Inferior parietal cortex (tissue), 1 donor: Measurements from ENCODE around the gene SCAP.

Experiments used
- DNase-seq: peaks from one replicate; pipeline ENCODE4 v3.0.0-alpha.2; 2016; ENCODE audit errors: extremely low spot score

The SCAP gene

DNA sequence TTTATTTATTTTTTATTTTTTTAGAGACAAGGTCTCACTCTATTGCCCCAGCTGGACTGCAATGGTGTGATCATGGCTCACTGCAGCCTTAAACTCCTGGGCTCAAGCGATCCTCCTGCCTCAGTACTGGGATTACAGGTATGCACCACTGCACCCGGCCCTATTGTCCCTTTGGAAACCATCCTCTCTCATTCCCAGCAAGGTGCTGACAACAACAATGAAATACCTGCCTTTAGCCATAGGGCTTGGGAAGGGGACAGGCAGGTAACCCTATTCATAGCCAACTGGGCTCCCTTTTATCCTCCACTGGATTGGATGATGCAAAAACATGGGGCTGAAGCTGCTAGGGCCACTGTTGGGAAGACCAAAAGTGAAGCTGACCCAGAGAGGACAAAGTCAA, 43.1 kb downstream of the SCAP start:
- no peak for DNase-seq

DNA sequence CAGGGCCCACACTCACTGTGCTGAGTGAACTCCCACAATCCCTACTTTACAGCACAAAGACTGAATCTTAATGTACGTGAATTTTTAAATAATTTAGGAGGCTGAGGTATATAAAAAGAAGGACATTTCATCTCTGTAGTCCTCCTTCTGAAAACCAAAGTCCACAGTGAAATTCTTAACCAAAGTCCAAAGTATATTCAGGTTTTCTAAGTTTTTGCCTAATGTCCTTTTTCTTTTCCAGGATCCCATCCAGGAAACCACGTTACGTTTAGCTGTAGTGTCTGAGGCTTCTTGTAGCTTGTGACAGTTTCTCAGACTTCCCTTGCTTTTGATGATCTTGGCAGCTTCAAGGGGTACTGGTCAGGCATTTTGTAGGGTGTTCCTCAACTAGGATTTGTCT, 44.5 kb downstream of the SCAP start:
- DNase-seq: no peak

DNA sequence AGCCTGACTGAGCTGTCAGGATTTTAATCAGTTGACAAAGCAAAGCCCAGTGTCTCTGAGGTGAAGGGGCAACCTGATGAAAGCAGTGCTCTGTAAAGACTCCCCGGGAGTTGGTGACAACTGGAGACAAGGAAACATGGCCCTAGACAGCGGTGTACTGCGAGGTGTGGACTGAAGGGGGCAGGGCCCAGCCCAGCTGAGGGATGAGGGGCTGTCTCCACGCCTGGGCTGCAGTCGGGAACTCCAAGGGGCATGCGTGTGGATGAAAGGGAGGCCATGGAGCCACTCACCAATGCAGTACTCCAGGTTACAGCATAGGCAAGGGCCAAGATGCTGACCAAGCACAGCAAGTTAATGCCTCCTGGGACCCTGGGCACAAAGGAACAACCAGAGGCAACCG, 45.1 kb downstream of the SCAP start:
- no peak for DNase-seq

DNA sequence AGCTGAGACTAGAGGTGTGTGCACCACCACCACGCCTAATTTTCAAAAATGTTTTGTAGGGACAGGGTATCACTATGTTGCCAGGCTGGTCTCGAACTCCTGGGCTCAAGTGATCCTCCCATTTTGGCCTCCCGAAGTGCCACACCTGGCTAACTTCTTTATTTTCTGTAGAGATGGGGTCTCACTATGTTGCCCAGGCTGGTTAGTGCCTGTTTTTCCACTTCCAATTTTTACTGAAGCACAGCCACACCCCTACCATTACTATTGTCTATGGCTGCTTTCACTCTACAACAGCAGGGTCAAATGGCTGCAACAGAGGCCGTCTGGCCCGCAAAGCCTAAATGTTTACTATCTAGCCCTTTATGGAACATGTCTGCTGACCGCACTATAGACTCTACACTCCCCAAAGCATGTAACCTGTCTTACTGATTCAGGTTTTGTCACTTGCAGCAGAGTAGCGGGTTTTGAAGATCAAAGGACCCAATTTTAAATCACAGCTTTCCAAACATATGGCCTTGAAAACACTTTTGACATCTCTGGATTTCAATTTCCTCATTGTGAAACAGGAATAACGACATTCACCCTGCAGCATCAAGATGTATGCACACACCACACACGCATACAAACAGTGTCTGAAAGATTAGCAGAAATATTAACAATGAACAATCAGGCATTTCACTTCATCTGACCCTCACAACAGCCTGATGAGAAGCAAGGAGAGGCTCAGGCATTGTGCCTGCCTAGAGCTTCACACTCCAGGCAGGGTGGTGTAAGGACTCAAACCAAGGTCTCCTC, 46.1 kb downstream of the SCAP start:
- DNase-seq: no peak

DNA sequence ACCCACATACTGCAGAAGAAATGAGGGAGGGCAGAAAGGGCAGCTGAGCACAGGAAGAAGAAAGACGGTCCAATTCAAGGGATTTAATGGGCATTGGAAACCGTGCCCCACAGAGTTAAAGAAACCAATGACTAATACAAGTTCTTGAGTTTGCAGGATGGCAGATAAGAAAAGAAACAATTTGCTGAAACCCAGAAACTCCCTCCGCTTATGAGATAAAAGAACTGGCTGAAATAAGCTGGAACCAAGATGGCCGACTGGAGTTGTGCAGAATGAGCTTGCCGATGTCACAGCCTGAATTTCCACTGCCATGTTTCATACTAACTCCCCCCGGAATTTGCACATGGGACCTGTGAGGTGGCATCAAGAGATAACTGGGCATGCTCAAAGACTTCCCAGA, 47.1 kb downstream of the SCAP start:
- DNase-seq: no peak

- DNase-seq: no peak
These were observed 47.9 kb downstream of the SCAP start for GRCh38 chr3:47427866-47428265.

GRCh38 chr3:47425959-47426358, 49.8 kb downstream of the SCAP start:
- no peak for DNase-seq

- DNase-seq: no peak
These were observed 50.4 kb downstream of the SCAP start for GRCh38 chr3:47425383-47425778.

DNA sequence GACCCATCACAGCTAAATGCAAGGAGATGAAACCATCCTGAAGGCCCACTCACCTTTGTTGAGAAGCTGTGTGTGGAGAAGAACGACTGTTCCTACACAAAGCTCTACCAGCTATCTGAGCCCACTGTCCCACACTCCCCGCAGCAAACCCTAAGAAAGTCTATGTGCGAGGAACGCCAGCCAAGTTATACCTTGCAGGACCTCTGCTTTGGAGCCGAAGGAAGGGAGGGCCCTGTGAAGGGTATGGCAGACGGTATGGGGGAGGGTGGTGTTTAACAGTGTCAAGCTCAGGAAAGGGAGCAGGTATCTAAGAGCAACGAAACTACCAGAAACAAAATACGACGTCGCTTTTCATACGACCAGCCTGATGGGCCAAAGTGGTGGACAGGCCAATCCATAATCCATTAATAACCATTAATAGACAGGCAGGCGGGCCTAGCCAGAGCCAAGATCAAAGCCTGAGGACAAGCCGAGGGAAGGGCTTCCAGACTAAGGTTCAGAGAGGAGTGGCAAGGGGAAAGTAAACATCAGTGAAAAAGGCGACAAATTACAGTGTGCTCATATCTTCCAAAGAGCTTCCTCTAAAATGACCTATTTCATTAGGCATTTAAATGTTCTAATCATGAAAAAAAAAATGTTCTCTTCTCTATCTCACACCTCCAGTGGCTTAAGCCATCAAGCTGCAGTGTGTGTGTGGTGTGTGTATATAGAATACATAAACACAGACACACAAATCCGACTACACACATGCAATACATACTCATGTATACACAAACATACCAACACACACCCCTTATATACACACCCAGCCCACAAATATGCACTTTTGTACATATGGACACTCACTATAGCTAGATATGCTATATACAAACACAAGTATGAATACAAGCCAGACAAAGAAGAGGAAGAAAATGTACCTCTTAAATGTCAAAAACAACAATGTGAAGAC, 51.0 kb downstream of the SCAP start:
- DNase-seq: no peak

DNA sequence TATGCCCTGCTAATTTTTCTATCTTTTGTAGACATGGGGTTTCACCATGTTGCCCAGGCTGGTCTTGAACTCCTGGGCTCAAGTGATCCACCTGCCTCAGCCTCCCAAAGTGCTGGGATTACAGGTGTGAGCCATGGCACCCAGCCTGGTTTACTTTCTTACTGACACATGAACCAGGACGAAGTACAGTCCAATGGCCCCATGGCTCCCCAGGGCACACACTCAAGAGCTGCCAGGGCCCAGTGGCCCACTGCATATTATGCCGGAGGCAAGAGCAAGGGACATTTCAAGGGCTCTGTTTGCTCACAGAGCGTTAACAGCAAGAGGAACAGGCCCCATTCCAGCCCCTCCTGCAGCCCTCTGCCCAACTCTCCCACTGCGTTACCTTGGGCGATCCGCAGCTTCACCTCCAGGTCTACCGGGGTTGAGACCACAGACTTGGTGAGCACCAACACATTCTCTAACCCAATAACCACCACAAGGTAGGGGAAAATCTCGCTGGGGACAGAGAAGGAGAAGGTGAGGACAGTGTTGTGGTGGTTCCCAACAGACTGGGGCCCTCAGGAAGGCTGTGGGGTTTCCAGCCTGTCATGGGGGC, 52.1 kb downstream of the SCAP start:
- DNase-seq: no peak

GRCh38 chr3:47422743-47423142, 53.0 kb downstream of the SCAP start:
- DNase-seq: no peak

- DNase-seq: no peak
These were observed 53.7 kb downstream of the SCAP start for GRCh38 chr3:47421741-47422649.

DNA sequence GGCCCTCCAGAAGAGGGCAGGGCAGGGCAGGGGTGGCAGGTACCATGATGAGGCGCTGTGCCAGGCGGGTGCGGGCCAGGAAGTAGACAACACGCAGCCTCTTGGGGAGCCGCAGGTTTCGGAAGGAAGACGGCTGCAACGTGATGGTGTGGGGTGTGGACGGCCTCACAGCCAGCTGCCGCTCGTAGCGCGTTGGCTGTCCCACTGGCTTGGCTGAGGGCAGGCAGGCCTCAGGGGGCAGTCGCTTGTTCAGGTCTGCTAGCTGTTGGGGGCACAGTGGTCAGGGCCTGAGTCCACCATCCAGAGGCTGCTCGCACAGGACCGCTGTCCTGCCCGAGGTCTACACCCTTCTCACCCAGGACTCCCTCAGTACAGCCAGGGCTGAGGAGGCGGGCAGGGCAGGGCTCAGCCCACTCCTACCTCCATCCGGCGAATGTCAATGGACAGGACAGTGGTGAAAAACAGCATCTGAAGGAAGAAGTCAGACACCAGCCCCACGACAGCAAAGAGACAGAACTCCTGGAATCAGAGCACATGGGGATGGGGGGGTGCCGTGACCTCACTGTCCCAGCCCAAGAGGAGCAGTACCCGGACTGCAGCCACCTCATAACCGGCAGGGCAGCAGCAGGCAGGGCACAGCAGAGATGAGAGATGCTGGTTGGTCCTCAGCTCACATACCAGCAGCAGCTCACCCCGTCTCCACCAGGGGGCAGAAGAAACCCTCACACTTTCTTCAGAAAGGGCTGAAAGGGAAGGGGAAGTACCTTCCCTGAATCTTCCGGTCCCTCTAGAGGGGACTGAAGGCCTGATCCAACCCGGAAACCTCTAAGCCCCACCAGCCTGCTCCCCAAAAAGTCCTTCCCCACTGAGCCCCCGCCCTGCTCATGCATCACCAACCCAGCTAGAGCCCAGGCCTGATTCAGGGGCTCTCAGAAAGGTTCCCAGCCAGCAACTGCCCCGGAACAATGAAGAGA, 54.9 kb downstream of the SCAP start:
- peak; percentile 93 for DNase-seq

DNA sequence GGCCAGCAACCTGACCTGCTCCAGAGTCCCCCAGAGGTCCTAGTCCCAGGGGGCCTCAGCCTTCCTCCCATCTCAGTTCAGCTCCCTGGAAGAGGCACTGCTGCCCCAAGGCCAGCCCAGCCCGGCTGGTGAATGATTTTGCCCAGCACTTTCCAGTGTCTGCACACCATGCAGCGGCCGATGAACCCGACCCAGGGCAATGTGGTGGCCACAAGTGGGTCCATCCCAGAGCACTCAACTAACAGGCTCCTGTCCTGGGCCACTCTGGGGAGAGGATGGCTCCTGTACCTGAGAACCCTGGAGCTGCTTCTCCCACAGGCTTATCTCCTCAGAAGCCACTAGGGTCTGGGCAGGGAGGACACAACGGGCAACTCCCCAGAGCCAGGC, 55.7 kb downstream of the SCAP start:
- no peak for DNase-seq

GRCh38 chr3:47419083-47420043, 56.4 kb downstream of the SCAP start:
- no peak for DNase-seq

DNA sequence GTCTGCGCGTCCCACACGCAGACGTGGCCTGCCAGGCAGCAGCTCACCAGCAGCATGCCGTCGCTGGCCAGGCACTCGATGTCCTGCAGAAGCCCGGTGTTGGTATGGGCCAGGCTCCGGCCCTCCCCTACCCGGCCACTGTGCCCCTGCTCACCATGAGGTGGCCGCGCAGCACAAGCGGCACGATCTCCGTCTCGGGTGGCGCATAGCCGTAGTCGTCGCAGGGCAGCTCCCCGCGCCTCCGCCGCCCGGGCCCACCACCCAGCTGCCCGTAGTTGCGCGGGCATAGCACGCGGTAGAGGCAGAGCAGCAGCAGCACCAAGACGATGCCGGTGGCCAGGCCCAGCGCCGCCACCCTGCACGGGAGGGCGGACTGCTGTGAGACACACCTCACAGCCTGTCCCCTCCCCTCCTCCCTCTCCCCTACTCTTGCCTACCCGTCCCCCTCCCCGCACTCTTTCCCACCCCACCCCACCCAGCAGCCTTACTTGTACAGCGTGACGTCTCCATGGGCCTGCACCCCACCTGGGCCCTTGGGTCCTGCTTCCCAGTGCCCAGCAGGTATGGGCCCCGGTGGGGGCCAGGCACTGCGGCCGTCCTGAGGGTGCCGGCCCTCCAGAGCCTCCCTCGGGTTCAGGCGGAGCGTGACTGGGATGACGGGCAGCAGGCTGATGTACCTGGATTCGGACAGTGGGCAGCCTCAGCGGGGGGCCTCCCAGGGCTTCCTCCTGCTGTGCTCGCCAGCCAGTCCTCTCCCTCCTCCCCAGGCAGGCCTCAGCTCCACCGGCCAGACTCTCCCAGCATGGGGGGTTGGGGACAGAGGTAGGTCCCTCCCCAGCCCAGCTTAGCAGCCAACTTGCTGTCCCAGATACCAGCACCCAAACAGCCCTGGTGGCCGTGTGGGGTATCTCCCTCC, 57.3 kb downstream of the SCAP start:
- no peak for DNase-seq

- no peak for DNase-seq
These were observed 59.7 kb downstream of the SCAP start for GRCh38 chr3:47416041-47416440.
